Neuronal stem cell (in vitro differentiated cells): ENCODE results near the gene UNC13C.
A peak's percentile ranks its signal among the peaks of the same experiment; 100 is the strongest.

Source experiments
- DNase-seq: peaks from one replicate; pipeline ENCODE4 v3.0.0-alpha.2; 2013; ENCODE audit warnings: low spot score
- H2AFZ ChIP-seq: one replicate; pipeline ENCODE4 v1.6.1; 2013; ENCODE audit warnings: mild to moderate bottlenecking, low read length, inconsistent platforms
- H2AK5ac ChIP-seq: 2 replicates; pipeline ENCODE4 v1.6.1; 2013; ENCODE audit warnings: low read depth, mild to moderate bottlenecking, inconsistent platforms, low read length, moderate library complexity, mixed read lengths
- H2BK120ac ChIP-seq: 2 replicates; pipeline ENCODE4 v1.6.1; 2013; ENCODE audit warnings: low read depth, mild to moderate bottlenecking, inconsistent platforms, low read length, moderate library complexity, mixed read lengths
- H2BK12ac ChIP-seq: one replicate; pipeline ENCODE4 v1.6.1; 2013; ENCODE audit warnings: low read length, inconsistent platforms
- H2BK15ac ChIP-seq: 2 replicates; pipeline ENCODE4 v1.6.1; 2013; ENCODE audit warnings: mild to moderate bottlenecking, low read length, inconsistent platforms, mixed read lengths
- H2BK5ac ChIP-seq: one replicate; pipeline ENCODE4 v1.6.1; 2013; ENCODE audit warnings: inconsistent platforms, mild to moderate bottlenecking, low read length, moderate library complexity
- H3K14ac ChIP-seq: one replicate; pipeline ENCODE4 v1.6.1; 2013; ENCODE audit warnings: low read length, inconsistent platforms
- H3K18ac ChIP-seq: 2 replicates; pipeline ENCODE4 v1.6.1; 2013; ENCODE audit warnings: low read length, inconsistent platforms
- H3K23ac ChIP-seq: 2 replicates; pipeline ENCODE4 v1.6.1; 2013; ENCODE audit warnings: low read depth, mild to moderate bottlenecking, mixed read lengths, low read length, inconsistent platforms; ENCODE audit not compliant: poor library complexity
- H3K27ac ChIP-seq: replicated peaks from 3 replicates; pipeline ENCODE4 v1.5.1; 2013; ENCODE audit warnings: low read length, inconsistent platforms
- H3K27me3 ChIP-seq, 3 experiments: 2 replicates each; pipeline ENCODE4 v1.6.1; 2013; ENCODE audit warnings: low read length in 3 of 3, mild to moderate bottlenecking in 2 of 3, inconsistent platforms in 1 of 3, low read depth in 1 of 3, mixed read lengths in 1 of 3, moderate library complexity in 1 of 3; ENCODE audit not compliant: control insufficient read depth in 3 of 3, insufficient read depth in 3 of 3
- H3K36me3 ChIP-seq, 2 donors: replicated peaks in 1 of 2; 2 replicates each; pipeline ENCODE4 v1.6.1; 2013; ENCODE audit warnings: low read length in 2 of 2; ENCODE audit not compliant: control insufficient read depth in 2 of 2, insufficient read depth in 2 of 2
- H3K4ac ChIP-seq: 2 replicates; pipeline ENCODE4 v1.6.1; 2013; ENCODE audit warnings: inconsistent platforms, mild to moderate bottlenecking, low read length, moderate library complexity
- H3K4me1 ChIP-seq, 2 donors: 1 replicate in 1 of 2; 2 replicates in 1 of 2; pipeline ENCODE4 v1.6.1; 2013; ENCODE audit warnings: low read length in 2 of 2, low read depth in 1 of 2; ENCODE audit not compliant: control insufficient read depth in 2 of 2, insufficient read depth in 1 of 2
- H3K4me2 ChIP-seq: one replicate; pipeline ENCODE4 v1.6.1; 2013; ENCODE audit warnings: mild to moderate bottlenecking, low read length, inconsistent platforms; ENCODE audit not compliant: insufficient read depth, poor library complexity, severe bottlenecking
- H3K4me3 ChIP-seq, 2 donors: 2 replicates each; pipeline ENCODE4 v1.5.1; 2013; ENCODE audit warnings: low read length in 2 of 2, mild to moderate bottlenecking in 2 of 2, inconsistent platforms in 1 of 2, moderate library complexity in 1 of 2
- H3K79me1 ChIP-seq: one replicate; pipeline ENCODE4 v1.6.1; 2013; ENCODE audit warnings: low read depth, mild to moderate bottlenecking, inconsistent platforms, low read length, moderate library complexity
- H3K9ac ChIP-seq: one replicate; pipeline ENCODE4 v1.6.1; 2013; ENCODE audit warnings: mild to moderate bottlenecking, low read depth, low read length, inconsistent platforms; ENCODE audit not compliant: poor library complexity
- H3K9me3 ChIP-seq, 2 donors: replicated peaks in 1 of 2; 2 replicates each; pipeline versions ENCODE3 to v1.6.1; 2013; ENCODE audit warnings: low read length in 2 of 2, mild to moderate bottlenecking in 2 of 2, inconsistent platforms in 1 of 2, low read depth in 1 of 2, mixed read lengths in 1 of 2, moderate library complexity in 1 of 2; ENCODE audit not compliant: control insufficient read depth in 2 of 2, insufficient read depth in 1 of 2
- H4K8ac ChIP-seq: one replicate; pipeline ENCODE4 v1.6.1; 2013; ENCODE audit warnings: low read depth, mild to moderate bottlenecking, inconsistent platforms, low read length, moderate library complexity
- H4K91ac ChIP-seq: one replicate; pipeline ENCODE4 v1.6.1; 2013; ENCODE audit warnings: low read length, low read depth, mild to moderate bottlenecking, inconsistent platforms; ENCODE audit not compliant: poor library complexity
- WGBS, 2 donors: extraction: QIAGEN DNeasy Blood & Tissue Kit; methylation state at CpG; one replicate each; pipeline ENCODE4 v1.1.7; 2013; ENCODE audit warnings: missing lambda C conversion rate in 2 of 2, mixed read lengths in 1 of 2; ENCODE audit not compliant: insufficient read length in 2 of 2, insufficient replicate concordance in 1 of 2; ENCODE audit errors: extremely low coverage in 2 of 2; 5-methylcytosine and 5-hydroxymethylcytosine counted together

UNC13C gene

DNA sequence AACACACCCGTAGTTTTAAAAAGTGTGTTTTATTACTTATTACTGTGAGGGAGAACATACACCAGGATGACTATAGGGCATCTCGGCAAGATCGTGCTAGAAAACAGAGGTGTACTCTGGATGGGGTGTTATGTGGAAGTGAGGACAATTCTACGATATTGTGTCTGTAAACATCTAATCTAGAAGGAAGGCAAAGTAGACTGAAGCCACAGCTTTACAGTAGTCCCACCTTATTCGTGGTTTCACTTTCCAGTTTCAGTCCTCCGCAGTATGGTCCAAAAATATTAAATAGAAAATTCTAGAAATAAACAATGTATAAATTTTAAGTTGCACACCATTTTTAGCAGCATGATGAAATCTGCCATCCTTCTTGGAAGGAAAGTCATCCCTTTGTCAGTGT, 277.9 kb downstream of the UNC13C start:
- H3K14ac ChIP-seq = no peak overlapping the region
- H2AFZ ChIP-seq = no peak overlapping the region
- no peak overlapping the region for H3K23ac ChIP-seq
- no peak overlapping the region for H2BK15ac ChIP-seq
- no peaks in the 10 kb centered on the region for H3K27me3 ChIP-seq
- no peak overlapping the region for H2BK5ac ChIP-seq
- no peak overlapping the region for H2BK12ac ChIP-seq
- no peak for DNase-seq
- H2AK5ac ChIP-seq = no peak overlapping the region
- H3K9ac ChIP-seq = no peak overlapping the region
- no peak overlapping the region for H3K27ac ChIP-seq
- no peak overlapping the region for H3K4me3 ChIP-seq
- no peaks in the 10 kb centered on the region for H3K9me3 ChIP-seq
- no peaks in the 10 kb centered on the region for H3K36me3 ChIP-seq
- H3K4me2 ChIP-seq = no peak overlapping the region
- H3K18ac ChIP-seq = no peak overlapping the region
- H3K4ac ChIP-seq = no peak overlapping the region
- H4K8ac ChIP-seq = no peak overlapping the region
- H3K79me1 ChIP-seq = no peaks in the 10 kb centered on the region
- no peaks in the 10 kb centered on the region for H3K4me1 ChIP-seq
- no CpG with 5 or more reads among the region's 6 CpGs for WGBS, 2 donors
- no peak overlapping the region for H4K91ac ChIP-seq
- no peak overlapping the region for H2BK120ac ChIP-seq

DNA sequence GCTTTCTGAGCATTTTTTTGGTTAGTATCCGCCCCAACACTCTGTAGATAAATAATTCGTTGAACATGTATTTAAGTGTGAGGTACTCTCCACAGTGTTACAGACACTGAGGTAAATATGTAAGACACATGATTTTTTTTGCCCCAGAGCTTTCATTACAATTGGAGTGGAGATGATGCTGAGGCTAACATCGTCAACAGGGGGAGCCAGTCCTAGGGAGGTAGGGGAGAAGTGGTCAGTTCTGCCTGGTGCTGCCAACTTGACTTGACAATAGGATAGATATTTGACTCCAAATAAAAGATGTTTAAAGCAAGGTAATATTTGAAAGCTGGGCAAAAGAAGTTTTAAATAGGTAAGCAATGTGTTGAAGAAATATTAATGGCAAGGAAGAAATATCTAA, 295.7 kb downstream of the UNC13C start:
- H2BK120ac ChIP-seq = no peak overlapping the region
- H2BK5ac ChIP-seq = no peak overlapping the region
- H3K79me1 ChIP-seq = no peaks in the 10 kb centered on the region
- no peaks in the 10 kb centered on the region for H3K9me3 ChIP-seq
- no peaks in the 10 kb centered on the region for H3K36me3 ChIP-seq
- no peak overlapping the region for H4K91ac ChIP-seq
- H3K4me2 ChIP-seq = no peak overlapping the region
- H2AFZ ChIP-seq = no peak overlapping the region
- H3K27me3 ChIP-seq = no peaks in the 10 kb centered on the region
- H3K18ac ChIP-seq = no peak overlapping the region
- no peak overlapping the region for H3K4me3 ChIP-seq
- no peak overlapping the region for H3K4ac ChIP-seq
- WGBS, 2 donors = no CpG with 5 or more reads among the region's 3 CpGs
- no peak overlapping the region for H3K14ac ChIP-seq
- H2AK5ac ChIP-seq = no peak overlapping the region
- no peaks in the 10 kb centered on the region for H3K4me1 ChIP-seq
- no peak overlapping the region for H2BK15ac ChIP-seq
- H4K8ac ChIP-seq = no peak overlapping the region
- no peak for DNase-seq
- H2BK12ac ChIP-seq = no peak overlapping the region
- H3K9ac ChIP-seq = no peak overlapping the region
- no peak overlapping the region for H3K23ac ChIP-seq
- H3K27ac ChIP-seq = no peak overlapping the region

DNA sequence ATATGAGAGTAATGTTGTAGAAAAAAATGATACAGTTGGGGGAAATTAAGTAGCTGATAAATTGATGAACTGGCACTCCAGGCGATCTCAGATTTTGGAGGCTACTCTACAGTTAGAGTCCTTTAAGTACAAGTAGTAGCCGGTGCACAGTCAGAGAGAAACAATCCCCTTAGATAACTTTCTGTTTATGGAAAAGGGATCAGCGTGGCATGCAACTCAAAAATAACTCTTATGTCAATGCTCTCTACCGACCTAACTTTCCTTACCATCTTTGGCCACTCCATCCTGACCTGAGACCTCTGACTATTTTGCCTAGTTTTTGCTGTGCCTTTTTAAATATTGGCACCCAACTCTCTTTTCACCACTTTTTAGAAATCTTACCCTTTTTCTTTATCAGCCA, 299.6 kb downstream of the UNC13C start:
- H2AFZ ChIP-seq = no peak overlapping the region
- no peak overlapping the region for H2BK15ac ChIP-seq
- no peak overlapping the region for H2BK5ac ChIP-seq
- no peak overlapping the region for H2BK12ac ChIP-seq
- no peak overlapping the region for H4K91ac ChIP-seq
- no peak overlapping the region for H3K4me2 ChIP-seq
- no peak overlapping the region for H2AK5ac ChIP-seq
- H2BK120ac ChIP-seq = no peak overlapping the region
- no peak overlapping the region for H3K9ac ChIP-seq
- peaks cover 0 to 2% of the 10 kb centered on the region in 2 donors for H3K9me3 ChIP-seq
- H3K36me3 ChIP-seq = no peaks in the 10 kb centered on the region
- no peaks in the 10 kb centered on the region for H3K27me3 ChIP-seq
- no peaks in the 10 kb centered on the region for H3K4me1 ChIP-seq
- H3K4me3 ChIP-seq = no peak overlapping the region
- no peak overlapping the region for H3K4ac ChIP-seq
- no peak overlapping the region for H3K18ac ChIP-seq
- H3K14ac ChIP-seq = no peak overlapping the region
- no CpG with 5 or more reads among the region's 4 CpGs for WGBS, 2 donors
- no peak for DNase-seq
- no peaks in the 10 kb centered on the region for H3K79me1 ChIP-seq
- H3K27ac ChIP-seq = no peak overlapping the region
- no peak overlapping the region for H3K23ac ChIP-seq
- no peak overlapping the region for H4K8ac ChIP-seq

DNA sequence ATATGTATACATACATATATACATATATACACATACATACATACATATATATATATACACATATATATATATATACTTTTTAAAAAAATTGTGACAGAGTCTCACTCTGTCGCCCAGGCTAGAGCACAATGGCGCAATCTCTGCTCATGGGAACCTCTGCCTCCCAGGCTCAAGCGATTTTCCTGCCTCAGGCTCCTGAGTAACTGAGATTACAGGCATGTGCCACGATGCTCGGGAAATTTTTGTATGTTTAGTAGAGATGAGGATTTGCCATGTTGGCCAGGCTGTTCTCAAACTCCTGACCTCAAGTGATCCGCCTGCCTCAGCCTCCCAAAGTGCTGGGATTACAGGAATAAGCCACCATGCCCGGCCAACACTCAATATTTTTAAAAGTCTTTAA, 302.5 kb downstream of the UNC13C start:
- Histone ChIP-seq H3K9ac (no peak overlapping the region), H3K9me3 (peaks cover 0 to 2% of the 10 kb centered on the region in 2 donors), H3K23ac (no peak overlapping the region), H3K14ac (peak overlapping the region; percentile 71), H3K4ac (no peak overlapping the region), H3K27me3 (no peaks in the 10 kb centered on the region), H2BK15ac (no peak overlapping the region), H3K18ac (no peak overlapping the region), H3K4me3 (no peak overlapping the region), H3K27ac (no peak overlapping the region), H4K91ac (no peak overlapping the region), H2AFZ (no peak overlapping the region), H2BK5ac (no peak overlapping the region), H2AK5ac (no peak overlapping the region), H2BK120ac (no peak overlapping the region), H3K4me2 (no peak overlapping the region), H3K36me3 (no peaks in the 10 kb centered on the region), H3K4me1 (no peaks in the 10 kb centered on the region), H3K79me1 (no peaks in the 10 kb centered on the region), H4K8ac (no peak overlapping the region), H2BK12ac (no peak overlapping the region)
- no CpG with 5 or more reads among the region's 7 CpGs for WGBS, 2 donors
- DNase-seq = no peak
